Measurements from ENCODE around the gene LINGO1.

Gene LINGO1

DNA sequence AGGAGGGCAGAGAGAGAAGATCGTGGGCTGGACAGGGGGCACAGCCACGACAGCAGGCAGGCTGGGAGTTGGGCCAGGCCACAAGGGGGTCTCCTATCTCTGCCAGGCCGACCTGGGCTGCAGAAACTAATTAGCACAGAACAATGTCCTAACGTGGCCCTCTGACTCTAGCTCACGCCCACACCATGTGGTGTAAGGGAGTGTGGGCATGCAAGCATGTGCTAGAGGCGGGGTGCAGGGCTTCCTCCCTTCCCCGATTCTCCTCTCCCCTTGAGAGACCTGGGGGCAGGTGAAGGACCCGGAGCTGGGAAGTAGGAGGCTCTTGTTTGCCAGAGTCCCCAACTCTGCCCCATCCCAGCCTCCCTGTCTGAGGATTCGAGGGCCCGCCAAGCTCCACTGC is 65.5 kb downstream of the LINGO1 start:
- no peak for DNase-seq

DNA sequence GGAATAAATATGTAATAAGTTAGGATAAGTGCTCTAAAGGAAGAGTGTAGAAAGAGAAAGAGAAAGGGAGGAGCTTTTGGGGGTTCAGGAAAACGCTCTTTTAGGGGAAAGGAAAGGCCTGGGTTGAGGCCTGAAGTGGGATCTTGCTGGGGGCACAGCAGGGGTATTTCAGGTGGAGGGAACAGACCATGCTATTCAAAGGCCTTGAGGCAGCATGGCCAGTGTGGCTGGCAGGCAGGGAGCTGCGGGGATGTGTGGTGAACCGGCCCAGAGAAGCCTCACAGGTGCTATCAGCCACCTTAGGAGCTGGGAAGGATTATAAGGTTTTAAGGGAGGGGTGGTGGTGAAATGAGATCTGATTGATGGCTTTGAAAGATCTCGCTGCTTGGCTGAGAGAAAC is 66.6 kb downstream of the LINGO1 start:
- no peak for DNase-seq

DNA sequence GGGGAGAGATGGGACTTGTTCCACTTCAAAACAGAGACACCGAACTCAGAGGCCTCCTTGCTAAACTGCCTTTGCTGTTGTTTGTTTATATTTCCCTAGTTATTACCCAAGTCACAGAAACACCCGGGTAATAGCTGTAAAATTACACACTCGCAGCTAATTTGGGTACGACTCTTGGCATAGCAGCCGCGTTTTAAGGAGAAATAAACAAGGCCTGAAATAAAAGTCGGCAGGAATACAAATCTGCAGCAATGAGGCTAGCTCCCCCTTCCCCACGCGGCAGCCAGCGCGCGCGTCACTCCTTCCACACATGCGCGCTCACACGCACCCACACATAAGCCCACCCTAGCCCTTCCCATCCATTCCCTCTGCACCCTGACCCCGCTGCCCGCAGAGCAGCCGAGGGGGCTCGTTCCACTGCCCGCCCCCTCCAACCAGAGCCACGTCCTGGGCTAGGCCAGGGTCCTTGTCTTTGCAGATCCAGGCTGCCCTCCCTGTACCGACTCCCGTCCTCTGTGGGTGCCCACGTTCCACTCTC is 67.3 kb downstream of the LINGO1 start:
- no peak for DNase-seq

DNA sequence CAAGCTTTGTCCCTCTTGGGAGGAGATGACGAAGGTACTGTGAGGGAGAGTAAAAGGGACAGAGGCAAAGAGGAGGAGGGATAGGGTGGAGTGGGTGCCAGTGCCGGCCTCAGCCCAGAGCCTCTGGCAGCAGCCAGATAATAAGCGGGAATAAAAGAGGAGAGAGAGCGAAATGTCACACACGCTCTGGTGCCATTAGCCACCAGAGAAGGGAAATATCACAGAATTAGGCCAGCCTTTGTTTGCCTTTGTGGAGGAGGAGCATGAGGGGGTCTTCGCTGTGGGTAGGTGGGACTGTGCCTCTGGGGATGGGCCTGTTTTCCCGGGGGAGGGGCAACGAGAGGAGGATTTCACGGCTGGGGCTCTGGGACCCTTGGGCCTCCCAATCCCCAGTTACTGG is 67.8 kb downstream of the LINGO1 start:
- DNase-seq, result no peak

DNA sequence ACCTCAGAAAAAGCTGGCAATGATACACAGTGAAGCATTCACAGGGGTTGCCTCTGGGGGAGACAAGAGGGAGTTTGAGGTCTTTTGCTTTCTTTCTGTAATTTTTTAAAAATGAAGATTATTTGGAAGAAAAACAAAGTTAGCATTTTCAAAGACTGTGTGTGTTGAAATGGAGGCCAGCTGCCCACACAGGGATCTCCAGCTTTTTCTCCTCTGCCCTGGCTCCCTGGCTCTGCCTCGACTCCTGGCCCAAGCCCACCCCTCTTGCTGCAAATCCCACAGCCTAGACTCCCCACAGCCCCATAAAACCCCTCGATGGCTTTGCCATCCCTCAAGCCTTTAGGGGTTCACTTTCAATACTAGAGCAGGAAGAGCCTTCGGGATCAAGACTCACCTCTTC is 68.4 kb downstream of the LINGO1 start:
- no peak for DNase-seq

DNA sequence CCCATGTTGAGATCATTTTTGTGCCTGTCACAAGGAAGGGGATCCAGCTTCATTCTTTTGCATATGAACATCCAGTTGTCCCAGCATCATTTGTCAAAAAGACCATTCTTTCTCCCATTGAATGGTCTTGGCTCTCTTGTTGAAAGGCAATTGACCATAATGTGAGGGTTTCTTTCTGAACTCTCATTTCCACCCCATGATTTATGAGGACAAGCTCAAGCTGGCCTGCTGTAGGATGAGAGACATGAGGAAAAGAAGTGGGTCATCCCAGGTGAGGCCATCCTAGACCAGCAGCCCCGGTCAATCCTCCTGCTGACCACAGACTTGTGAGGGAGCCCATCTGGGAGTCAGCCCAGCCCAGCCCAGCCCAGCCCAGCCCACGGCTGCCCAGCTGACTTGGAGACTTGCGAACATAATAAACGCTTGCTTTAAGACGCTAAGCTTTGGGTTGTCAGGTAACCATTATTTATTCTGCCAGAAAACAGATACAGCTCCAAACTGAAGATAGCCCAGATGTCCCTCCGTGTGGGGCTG is 69.0 kb downstream of the LINGO1 start:
- no peak for DNase-seq
